ENCODE results near the gene CRK. TPM values are rescaled to one million over a fixed set of nuclear protein-coding genes. Genes with fewer than 3 reads are reported as not detected.
A peak's percentile ranks its signal among the peaks of the same experiment; 100 is the strongest.

The CRK gene
- total and polyA plus RNA-seq, 9 donors, result 31.7 to 60.6 (median 43.3) TPM

DNA sequence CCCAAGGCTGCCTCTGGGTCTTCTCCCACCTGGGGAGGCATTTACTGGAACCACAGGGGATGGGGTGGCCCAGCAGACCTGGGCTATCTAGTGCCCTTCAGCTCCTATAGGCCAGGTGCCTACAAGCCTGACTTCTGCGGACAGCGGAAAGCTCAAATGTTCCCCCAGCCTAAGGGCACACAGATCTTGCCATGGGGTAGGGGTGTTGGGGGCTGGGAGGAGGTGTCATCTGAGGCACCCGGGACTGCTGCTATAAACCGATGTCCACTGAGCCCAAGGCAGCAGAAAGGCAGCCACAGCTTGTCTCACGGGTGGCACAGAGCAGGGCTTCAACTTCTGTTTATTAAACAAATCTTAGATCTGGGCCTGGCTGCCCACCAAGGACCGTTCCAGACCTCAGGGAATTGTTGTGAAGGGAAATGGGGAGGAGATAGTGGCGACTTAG lies 32.8 kb upstream of the CRK start:
- intact Hi-C loops (cut with DNase I), result no loop called here
- H3K9me3 ChIP-seq, result no peaks in the 10 kb centered on the region
- DNase-seq, result no peak
- no peaks in the 10 kb centered on the region for H3K36me3 ChIP-seq
- H3K27ac ChIP-seq, result peak overlapping the region in 1 of 2 donors; percentile 88
- no peaks in the 10 kb centered on the region for H3K27me3 ChIP-seq
- no peak overlapping the region for H3K4me3 ChIP-seq
- TF ChIP-seq, protein P1, sequence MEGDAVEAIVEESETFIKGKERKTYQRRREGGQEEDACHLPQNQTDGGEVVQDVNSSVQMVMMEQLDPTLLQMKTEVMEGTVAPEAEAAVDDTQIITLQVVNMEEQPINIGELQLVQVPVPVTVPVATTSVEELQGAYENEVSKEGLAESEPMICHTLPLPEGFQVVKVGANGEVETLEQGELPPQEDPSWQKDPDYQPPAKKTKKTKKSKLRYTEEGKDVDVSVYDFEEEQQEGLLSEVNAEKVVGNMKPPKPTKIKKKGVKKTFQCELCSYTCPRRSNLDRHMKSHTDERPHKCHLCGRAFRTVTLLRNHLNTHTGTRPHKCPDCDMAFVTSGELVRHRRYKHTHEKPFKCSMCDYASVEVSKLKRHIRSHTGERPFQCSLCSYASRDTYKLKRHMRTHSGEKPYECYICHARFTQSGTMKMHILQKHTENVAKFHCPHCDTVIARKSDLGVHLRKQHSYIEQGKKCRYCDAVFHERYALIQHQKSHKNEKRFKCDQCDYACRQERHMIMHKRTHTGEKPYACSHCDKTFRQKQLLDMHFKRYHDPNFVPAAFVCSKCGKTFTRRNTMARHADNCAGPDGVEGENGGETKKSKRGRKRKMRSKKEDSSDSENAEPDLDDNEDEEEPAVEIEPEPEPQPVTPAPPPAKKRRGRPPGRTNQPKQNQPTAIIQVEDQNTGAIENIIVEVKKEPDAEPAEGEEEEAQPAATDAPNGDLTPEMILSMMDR (IDR thresholded peaks at IDR 0.05), result no peak
- no peak for TF ChIP-seq POLR2A (IDR thresholded peaks at IDR 0.05)
- no peak for TF ChIP-seq EP300 (IDR thresholded peaks at IDR 0.05)
- 62 to 82% (median 64%) methylated on average over 7 of the region's 7 CpGs for WGBS, 3 donors
- peaks cover 10% of the 10 kb centered on the region for H3K4me1 ChIP-seq (ENCODE audit: insufficient read depth)

DNA sequence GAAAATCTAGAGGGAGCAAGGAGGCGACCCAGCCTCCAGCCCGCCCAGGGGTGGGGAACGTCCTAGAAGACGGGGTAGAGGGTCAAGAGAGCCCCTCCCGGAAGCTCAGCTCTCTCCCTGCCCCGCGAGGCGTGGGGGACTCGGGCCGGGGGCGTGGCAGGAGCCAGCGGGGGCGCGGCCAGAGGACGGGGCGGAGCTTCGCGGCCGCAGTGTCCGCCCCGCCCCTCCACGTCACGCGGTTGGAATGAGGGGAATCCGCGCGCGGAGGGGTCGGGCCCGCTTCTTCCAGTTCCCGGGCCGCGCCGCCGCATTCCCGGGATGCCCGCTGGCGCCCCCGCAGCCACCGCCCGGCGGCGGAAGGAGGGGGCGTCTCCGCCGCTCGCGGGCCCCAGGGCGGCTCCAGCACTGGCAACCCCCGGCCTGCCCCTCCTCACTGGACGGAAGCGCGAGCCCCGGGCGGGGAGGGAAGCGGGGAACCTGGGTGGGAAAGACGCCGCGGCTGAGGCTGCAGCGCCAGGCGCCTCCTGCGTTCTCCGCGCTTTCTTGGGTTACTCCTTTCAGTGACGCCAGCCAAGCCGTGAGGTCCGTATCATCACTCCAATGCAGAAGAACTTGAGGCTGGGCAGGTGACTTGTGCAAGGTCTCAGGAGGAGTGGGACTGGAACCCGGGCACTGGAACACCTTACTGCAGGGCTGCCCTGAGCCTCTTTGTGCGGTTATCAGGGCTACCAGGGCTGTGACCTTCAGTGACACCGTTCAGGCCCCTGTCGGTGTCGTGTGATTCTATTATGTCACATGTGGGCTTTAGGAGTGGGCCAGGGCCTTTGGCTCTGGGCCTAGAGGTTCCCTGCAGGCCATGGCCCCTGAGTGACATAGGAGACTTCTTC lies 32.1 kb upstream of the CRK start:
- Histone ChIP-seq H3K27ac (peak overlapping the region; percentile 23 to 88), H3K36me3 (no peaks in the 10 kb centered on the region), H3K9me3 (no peaks in the 10 kb centered on the region), H3K27me3 (no peaks in the 10 kb centered on the region), H3K4me3 (peak overlapping the region; percentile 50), H3K4me1 (ENCODE audit: insufficient read depth) (peaks cover 10% of the 10 kb centered on the region)
- peak; percentile 88 to 94 (median 92) for DNase-seq
- TF ChIP-seq, protein P1 (IDR thresholded peaks at IDR 0.05), result peak in 2 of 3 donors; percentile 30 to 31
- TF ChIP-seq EP300 (IDR thresholded peaks at IDR 0.05) (no peak), POLR2A (IDR thresholded peaks at IDR 0.05) (peak; percentile 46)
- WGBS, 3 donors, result 2 to 4% (median 3%) methylated on average over 32 to 72 of the region's 72 CpGs
- intact Hi-C loops (cut with DNase I), result no loop called here

DNA sequence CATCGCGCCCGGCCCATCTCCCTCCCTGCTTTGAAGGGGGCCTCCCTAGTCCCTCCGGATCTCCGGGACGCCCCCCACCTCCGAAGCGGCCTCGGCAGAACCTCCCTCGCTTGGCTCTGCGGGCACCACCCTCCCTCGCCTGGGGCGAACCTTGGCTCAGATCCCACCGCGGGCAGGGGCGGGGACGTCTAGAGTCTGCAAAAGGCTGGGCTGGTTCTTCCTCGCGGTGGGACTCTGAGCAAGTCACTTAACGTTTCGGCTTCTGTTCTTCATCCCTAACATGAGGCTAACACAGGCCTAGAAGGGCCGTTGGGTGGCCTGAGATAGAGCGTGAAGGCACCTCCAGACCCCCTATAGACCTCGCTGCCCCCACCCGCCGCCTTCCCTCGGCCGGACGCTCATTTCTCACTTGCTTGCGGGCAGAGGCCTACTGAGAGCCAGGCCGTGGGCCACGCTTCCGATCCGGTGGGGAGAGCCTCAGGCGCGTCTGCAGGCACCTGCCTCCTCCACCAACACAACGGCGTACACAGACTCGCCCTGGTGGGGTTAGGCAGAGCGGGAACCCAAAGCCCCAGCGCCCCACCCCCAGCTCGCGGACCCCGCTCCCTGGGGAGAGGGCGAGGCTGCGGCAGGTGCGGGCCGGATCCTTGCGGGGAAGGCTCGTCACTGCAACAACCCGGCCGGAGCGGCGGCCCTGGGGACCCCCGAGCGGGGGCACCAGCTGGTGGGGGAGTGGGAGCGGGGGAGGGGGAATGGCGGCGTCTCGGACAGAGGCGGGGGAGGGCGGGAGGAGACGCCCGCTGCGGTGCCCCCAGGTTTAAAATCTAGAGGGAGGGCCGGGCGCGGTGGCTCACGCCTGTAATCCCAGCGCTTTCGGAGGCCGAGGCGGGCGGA lies 31.0 kb upstream of the CRK start:
- WGBS, 3 donors, result 29 to 41% (median 29%) methylated on average over 54 to 74 of the region's 74 CpGs
- DNase-seq, result peak; percentile 69 to 80 (median 77)
- H3K36me3 ChIP-seq, result no peaks in the 10 kb centered on the region
- peak overlapping the region; percentile 50 for H3K4me3 ChIP-seq
- no peaks in the 10 kb centered on the region for H3K27me3 ChIP-seq
- H3K4me1 ChIP-seq (ENCODE audit: insufficient read depth), result peaks cover 10% of the 10 kb centered on the region
- peak overlapping the region; percentile 23 to 88 for H3K27ac ChIP-seq
- intact Hi-C loops (cut with DNase I), result no loop called here
- TF ChIP-seq, protein P1 (IDR thresholded peaks at IDR 0.05), result no peak
- no peak for TF ChIP-seq EP300 (IDR thresholded peaks at IDR 0.05)
- no peak for TF ChIP-seq POLR2A (IDR thresholded peaks at IDR 0.05)
- H3K9me3 ChIP-seq, result no peaks in the 10 kb centered on the region
